ENCODE data around the gene OR10S1.
"Not testable (repeated sequence)": the region's sequence is repeated elsewhere in the genome, so short reads cannot be mapped to it uniquely, and the experiment has no call there.

Gene OR10S1, protein sequence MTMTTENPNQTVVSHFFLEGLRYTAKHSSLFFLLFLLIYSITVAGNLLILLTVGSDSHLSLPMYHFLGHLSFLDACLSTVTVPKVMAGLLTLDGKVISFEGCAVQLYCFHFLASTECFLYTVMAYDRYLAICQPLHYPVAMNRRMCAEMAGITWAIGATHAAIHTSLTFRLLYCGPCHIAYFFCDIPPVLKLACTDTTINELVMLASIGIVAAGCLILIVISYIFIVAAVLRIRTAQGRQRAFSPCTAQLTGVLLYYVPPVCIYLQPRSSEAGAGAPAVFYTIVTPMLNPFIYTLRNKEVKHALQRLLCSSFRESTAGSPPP

DNA sequence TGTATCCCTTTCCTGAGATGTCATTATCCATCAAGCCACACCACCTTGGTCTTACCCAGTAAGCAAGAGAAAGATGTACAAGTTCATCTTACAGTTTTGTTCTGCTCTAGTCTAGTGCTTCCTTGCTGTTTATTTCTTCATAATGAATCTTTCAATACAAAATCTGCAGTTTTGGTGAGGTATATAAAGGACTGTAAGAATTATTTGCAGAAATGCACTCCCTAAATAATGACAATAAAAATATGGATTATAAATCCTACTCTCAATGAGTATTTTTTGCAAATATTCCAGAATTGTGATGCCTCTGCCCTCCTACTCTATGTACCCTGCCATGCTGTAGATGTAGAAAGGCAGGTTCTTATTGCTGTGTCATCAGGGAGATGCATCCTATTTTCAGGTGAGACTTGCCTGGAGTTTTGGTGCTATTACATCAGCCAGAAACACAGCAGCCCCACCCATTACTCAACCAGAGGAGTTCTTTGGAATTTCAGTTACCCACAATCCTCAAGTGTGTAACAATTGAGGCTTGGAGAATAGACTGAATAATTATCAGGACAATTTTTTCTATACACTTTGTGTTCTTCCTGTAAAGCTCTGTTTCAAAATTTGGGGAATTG lies at the start of gene OR10S1:
TSS of gene OR10S1 (minus strand) at position 51 of the 617 bp plus-strand sequence. CDS start 117 bp downstream, outside the sequence.
- DNase-seq = no peak

DNA sequence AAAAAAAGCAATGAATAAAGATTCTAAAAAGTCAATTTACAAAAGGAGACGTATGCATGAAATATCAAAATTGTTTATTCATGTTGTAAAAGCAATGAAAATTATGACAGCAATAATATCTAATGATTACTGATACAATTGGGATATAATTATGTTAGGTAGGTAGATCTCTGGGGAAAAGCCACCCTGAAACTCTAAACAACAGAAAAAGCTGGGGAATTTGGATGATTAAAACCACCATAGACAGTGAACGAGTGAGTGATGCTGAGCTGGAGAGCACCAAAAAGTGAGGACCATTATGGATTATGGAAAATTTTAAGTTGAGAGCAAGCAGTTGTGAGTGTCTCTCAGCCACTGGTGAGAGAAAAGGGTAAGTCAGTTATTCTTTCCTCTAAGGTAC lies 48.9 kb upstream of the OR10S1 start, which contains the start of gene OR10G8:
TSS of gene OR10G8 (plus strand) at position 301 of the 400 bp plus-strand sequence. CDS start 2,825 bp downstream, outside the sequence.
- no peak for DNase-seq

DNA sequence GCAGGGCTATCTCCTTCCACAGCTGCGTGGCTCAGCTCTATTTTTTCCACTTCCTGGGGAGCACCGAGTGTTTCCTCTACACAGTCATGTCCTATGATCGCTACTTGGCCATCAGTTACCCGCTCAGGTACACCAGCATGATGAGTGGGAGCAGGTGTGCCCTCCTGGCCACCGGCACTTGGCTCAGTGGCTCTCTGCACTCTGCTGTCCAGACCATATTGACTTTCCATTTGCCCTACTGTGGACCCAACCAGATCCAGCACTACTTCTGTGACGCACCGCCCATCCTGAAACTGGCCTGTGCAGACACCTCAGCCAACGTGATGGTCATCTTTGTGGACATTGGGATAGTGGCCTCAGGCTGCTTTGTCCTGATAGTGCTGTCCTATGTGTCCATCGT lies 38.3 kb upstream of the OR10S1 start:
- not testable (repeated sequence) for DNase-seq

DNA sequence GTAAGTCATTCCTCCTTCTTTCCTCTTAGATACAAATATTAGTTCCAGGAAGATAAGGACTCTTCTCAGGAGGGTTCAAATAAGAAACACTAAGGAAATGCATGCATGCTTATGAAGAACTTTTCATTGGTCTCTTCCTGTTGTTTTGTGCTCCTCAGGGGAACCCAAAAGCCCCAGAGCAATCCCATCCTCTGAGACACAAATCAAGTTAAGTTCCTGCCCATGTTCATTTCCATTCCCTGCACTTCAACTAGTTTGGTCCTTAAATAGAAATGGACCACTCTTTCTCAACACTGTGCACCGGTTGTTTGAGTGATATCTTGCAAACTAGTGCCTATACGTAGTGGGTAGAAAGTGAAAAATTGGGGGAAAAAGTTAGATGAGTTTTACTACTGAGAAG lies 35.1 kb upstream of the OR10S1 start, which contains the start of gene OR10G4:
TSS of gene OR10G4 (plus strand) at position 301 of the 400 bp plus-strand sequence. CDS start 2,578 bp downstream, outside the sequence.
- DNase-seq = no peak

DNA sequence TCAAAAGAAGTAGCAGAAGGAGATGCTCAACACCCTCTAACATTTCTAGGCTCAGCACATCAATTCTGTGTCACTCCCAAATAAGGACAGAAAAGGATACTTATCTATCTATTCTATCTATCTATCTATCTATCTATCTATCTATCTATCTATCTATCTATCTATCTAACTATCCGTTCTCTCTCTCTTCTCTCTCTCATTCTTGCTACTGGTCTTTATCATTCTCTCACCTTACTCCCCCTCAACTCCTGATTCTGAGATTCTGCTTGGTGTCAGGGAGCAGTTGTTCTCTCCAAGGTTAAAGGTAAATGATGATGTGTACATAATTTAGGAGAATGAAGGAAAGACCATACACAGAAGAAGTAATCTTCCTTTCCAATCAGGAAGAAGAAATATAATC lies 17.5 kb upstream of the OR10S1 start, which contains the start of gene OR10G6:
TSS of gene OR10G6 (minus strand) at position 43 of the 400 bp plus-strand sequence. CDS start at position 43, 0 bp downstream.
- DNase-seq = no peak

DNA sequence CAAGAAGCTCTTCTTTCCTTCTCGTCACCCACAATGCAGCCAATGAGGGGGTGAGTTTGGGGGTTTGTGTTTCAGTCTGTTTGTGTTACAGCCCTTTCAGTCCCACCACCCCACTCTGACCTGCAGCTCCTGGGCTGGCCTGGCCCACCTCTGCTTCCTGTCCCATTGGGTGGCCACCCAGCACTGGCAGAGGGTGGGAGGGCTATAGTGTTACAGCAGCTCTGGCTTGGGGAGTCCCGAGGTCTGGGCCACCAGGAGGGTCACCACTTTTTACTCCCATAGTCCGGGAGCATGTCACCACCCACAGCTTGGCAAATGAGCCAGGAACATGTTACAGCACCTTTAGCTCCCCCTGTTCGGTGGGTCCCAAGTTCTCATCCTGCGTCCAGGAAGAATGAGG lies 1.7 kb upstream of the OR10S1 start:
- DNase-seq = no peak

DNA sequence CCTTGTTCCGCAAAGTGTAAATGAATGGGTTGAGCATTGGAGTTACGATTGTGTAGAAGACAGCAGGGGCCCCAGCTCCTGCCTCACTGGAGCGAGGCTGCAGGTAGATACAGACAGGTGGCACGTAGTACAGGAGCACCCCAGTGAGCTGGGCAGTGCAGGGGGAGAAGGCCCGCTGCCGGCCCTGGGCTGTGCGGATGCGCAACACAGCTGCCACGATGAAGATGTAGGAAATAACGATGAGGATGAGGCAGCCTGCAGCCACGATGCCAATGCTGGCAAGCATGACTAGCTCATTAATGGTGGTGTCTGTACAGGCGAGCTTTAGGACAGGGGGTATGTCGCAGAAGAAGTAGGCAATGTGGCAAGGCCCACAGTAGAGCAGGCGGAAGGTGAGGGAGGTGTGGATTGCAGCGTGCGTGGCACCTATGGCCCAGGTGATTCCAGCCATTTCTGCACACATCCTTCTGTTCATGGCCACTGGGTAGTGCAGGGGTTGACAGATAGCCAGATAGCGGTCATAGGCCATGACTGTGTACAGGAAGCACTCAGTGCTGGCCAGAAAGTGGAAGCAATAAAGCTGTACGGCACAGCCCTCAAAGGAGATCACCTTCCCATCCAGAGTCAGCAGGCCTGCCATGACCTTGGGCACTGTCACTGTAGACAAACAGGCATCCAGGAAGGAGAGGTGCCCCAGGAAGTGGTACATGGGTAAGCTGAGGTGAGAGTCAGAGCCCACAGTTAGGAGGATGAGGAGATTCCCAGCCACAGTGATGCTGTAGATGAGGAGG lies 616 bp downstream of the OR10S1 start:
- DNase-seq = no peak

DNA sequence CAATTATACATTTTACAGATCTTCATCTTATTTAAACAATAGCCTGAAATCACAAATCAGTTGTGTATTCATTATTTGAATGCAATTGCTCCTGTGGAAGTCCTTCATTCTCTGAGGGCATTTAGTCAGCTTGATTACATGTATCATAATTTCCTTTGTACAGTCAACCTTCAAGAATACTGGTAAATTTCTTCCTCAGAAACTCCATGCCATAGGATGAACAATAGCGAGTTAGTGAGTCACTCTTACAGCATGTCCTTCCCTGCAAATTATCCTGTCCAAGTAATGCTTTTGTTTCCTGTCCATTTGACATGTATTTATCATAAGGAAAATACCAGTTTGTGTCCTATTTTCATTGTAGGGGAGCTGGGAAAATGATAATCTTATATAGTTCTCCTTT lies 3.8 kb downstream of the OR10S1 start:
- DNase-seq = no peak

DNA sequence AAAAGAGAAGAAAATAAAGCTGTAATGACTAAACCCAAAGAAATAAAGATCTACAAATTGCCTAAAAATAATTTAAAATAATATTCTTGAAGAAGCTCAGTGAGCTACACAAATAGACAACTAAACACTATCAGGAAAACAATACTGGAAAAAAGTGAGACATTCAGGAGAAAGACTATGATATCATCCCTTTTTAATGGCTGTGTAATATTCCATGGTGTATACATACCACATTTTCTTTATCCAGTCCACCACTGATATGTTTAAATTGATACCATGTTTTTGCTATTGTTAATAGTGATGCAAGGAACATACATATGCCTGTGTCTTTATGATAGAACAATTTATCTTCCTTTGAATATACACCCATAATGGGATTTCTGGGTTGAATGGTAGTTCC lies 20.8 kb downstream of the OR10S1 start:
- DNase-seq = no peak

DNA sequence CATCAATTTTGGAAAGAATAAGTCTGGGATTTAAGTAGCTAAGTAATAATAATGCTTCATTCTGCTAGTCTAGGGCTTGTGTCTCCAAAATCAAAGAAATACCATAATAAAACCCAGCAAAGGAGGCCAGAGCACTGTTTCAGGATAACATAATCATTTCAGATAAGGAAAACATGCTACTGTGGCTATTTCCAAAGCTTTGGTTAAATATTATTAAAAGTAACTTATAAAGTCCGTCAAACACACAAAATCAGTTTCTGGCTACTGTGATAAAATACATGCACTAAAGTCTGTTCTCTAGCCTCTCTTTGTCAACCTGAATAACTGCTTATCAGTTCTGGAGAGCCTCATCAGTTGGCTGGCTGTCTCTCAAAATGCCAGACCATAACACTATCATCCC lies 32.4 kb downstream of the OR10S1 start:
- no peak for DNase-seq

DNA sequence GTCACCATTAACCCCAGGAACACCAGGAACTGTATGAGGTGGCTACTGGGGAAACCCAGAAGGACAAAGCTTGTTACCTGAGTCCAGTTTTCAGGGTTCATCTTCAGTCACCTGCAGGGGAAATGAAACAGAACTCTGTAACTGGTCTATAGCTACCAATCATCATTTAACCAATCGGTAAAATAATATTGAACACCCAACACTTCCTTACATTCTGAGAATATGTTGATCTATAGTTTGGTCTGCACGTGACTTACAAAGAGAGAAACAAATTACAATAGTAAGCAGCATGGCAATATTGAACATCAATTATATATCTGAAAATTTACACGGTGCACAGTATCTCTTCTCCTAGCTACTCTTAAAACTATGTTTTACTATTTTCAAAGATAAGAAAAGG lies 33.8 kb downstream of the OR10S1 start, which contains the start of gene OR6T1:
TSS of gene OR6T1 (minus strand) at position 101 of the 400 bp plus-strand sequence. CDS start at position 101, 0 bp downstream.
- no peak for DNase-seq

DNA sequence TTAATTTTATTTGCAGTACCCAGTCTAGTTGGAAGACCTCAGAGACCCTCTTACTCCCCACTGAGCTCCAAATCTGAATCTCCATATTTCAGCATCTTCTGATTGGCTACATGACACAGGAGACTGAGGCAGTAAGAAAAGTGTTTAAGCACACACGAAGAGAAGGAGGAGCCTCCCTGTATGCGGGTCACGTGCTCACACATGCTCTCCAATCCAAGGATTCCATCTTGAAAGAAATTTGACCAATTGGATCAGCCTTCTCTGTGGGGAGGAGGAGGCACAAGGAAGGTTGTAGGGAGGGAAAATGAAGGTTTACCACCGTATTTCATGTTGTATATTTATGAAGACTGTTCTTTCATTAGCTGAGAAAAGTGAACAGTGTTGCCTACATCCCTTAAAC lies 35.2 kb downstream of the OR10S1 start:
- no peak for DNase-seq

DNA sequence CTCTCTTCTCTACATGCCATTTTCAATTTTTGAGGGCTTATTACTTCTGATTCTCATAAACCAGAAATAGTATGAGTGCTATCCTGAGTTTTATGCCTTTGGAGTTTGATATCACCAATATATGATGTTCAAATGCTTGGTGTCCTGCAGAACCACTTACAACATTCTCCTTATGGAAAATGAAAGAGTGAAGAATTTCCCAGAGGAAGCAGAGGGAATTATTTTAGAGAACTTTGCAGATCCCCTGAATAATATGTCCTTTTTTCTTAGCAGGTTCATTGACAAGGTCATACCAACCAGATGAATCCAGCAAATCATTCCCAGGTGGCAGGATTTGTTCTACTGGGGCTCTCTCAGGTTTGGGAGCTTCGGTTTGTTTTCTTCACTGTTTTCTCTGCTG lies 38.3 kb downstream of the OR10S1 start, which contains the start of gene OR4D5:
TSS of gene OR4D5 (plus strand) at position 301 of the 400 bp plus-strand sequence. CDS start at position 301, 0 bp downstream.
- DNase-seq = no peak
